Fibroblast of lung (primary cell): ENCODE measurements around the gene WDR3. TPM values are rescaled to one million over a fixed set of nuclear protein-coding genes. Genes with fewer than 3 reads are reported as not detected.

Source experiments
- DNase-seq, 2 donors: peaks; one replicate each; pipeline versions ENCODE4 v3.0.0 to v3.0.0-alpha.2; 2010; ENCODE audit warnings: low read depth in 2 of 2
- H2AFZ ChIP-seq: 2 replicates; pipeline ENCODE4 v1.5.1; 2012; ENCODE audit warnings: low read length, control low read depth, inconsistent platforms
- H3K27ac ChIP-seq: 2 replicates; pipeline ENCODE4 v1.5.1; 2011; ENCODE audit warnings: low read length, control low read depth; ENCODE audit not compliant: insufficient read depth
- H3K27me3 ChIP-seq: 2 replicates; pipeline ENCODE4 v1.5.1; 2011; ENCODE audit warnings: mild to moderate bottlenecking, low read length; ENCODE audit not compliant: control insufficient read depth, insufficient read depth
- H3K36me3 ChIP-seq: 2 replicates; pipeline ENCODE4 v1.5.1; 2011; ENCODE audit warnings: low read length; ENCODE audit not compliant: control insufficient read depth, insufficient read depth
- H3K4me1 ChIP-seq: 2 replicates; pipeline ENCODE4 v1.5.1; 2011; ENCODE audit warnings: low read length; ENCODE audit not compliant: control insufficient read depth, insufficient read depth; ENCODE audit errors: extremely low read depth
- H3K4me2 ChIP-seq: 2 replicates; pipeline ENCODE4 v1.5.1; 2011; ENCODE audit warnings: low read length, control low read depth; ENCODE audit not compliant: insufficient read depth; ENCODE audit errors: extremely low read depth
- H3K4me3 ChIP-seq, 4 experiments: fragments of 200-600 bp in 1 of 4; sonication (generic) in 1 of 4; replicated peaks in 1 of 4; 2 replicates each; pipeline ENCODE4 v1.5.1; 2011 to 2016; ENCODE audit warnings: low read length in 4 of 4, low read depth in 3 of 4, mild to moderate bottlenecking in 3 of 4, control low read depth in 2 of 4, inconsistent platforms in 1 of 4, mixed read lengths in 1 of 4; ENCODE audit not compliant: insufficient read depth in 1 of 4; ENCODE audit errors: control extremely low read depth in 1 of 4
- H3K79me2 ChIP-seq: 2 replicates; pipeline ENCODE4 v1.5.1; 2012; ENCODE audit warnings: mild to moderate bottlenecking, low read length, inconsistent platforms; ENCODE audit not compliant: control insufficient read depth, insufficient read depth
- H3K9ac ChIP-seq: 2 replicates; pipeline ENCODE4 v1.5.1; 2011; ENCODE audit warnings: mild to moderate bottlenecking, low read length, control low read depth; ENCODE audit not compliant: insufficient read depth
- H3K9me3 ChIP-seq: 2 replicates; pipeline ENCODE4 v1.5.1; 2012; ENCODE audit warnings: low read depth, low read length; ENCODE audit not compliant: control insufficient read depth, insufficient read depth
- H4K20me1 ChIP-seq: 2 replicates; pipeline ENCODE4 v1.5.1; 2011; ENCODE audit warnings: low read length; ENCODE audit not compliant: control insufficient read depth, insufficient read depth; ENCODE audit errors: extremely low read depth
- CTCF ChIP-seq, 2 donors: IDR thresholded peaks in 1 of 2; conservative IDR thresholded peaks in 1 of 2; 1 replicate in 1 of 2; 2 replicates in 1 of 2; pipeline ENCODE4 v1.5.1; 2011 to 2012; ENCODE audit warnings: low read length in 2 of 2, control low read depth in 1 of 2, inconsistent platforms in 1 of 2, low read depth in 1 of 2, mild to moderate bottlenecking in 1 of 2
- EZH2 ChIP-seq: IDR thresholded peaks from 2 replicates; pipeline ENCODE4 v1.5.1; 2012; ENCODE audit warnings: low read length, control low read depth, mild to moderate bottlenecking; ENCODE audit errors: missing control alignments
- polyA plus RNA-seq, 2 donors: library from polyadenylated mRNA; depleted of rRNA in 1 of 2; stranded (reverse) in 1 of 2; unstranded in 1 of 2; fragments of >200 nt; gene quantifications; 2 replicates each; pipeline ENCODE4 v1.2.1, GENCODE V29; 2011 to 2012; ENCODE audit warnings: missing spikeins in 1 of 2
- total RNA-seq: library from RNA; depleted of rRNA; stranded (reverse); fragments of >200 nt; gene quantifications from 2 replicates; pipeline ENCODE4 v1.2.1, GENCODE V29; 2014

Gene WDR3
- total and polyA plus RNA-seq, 2 donors (not counting 1 experiment from before 2014, with no cell fraction given) = 15.7 to 17.4 TPM

- Histone ChIP-seq H3K79me2 (no peaks in the 10 kb centered on the region), H3K36me3 (no peaks in the 10 kb centered on the region)
- DNase-seq = no peak
Observed at GRCh38 chr1:117890452-117890851, 39.1 kb upstream of the WDR3 start.

GRCh38 chr1:117892512-117892911, 37.0 kb upstream of the WDR3 start:
- Histone ChIP-seq H3K36me3 (no peaks in the 10 kb centered on the region), H2AFZ (no peak overlapping the region), H3K4me2 (no peak overlapping the region), H3K4me3 (no peak overlapping the region), H3K27ac (no peak overlapping the region), H3K79me2 (no peaks in the 10 kb centered on the region), H3K9me3 (no peaks in the 10 kb centered on the region), H3K4me1 (no peaks in the 10 kb centered on the region), H3K27me3 (no peaks in the 10 kb centered on the region), H3K9ac (no peak overlapping the region), H4K20me1 (no peaks in the 10 kb centered on the region)
- TF ChIP-seq CTCF (conservative IDR thresholded peaks at IDR 0.05 in 1 of 2, IDR thresholded peaks at IDR 0.05 in 1 of 2; ENCODE audit: low read depth in 1 of 2, low read length in 2 of 2) (no peak), EZH2 (no peak)
- DNase-seq = no peak

More at GRCh38 chr1:117890452-117890851, 39.1 kb upstream of the WDR3 start:
- no peak overlapping the region for H3K9ac ChIP-seq
- H3K27me3 ChIP-seq = no peaks in the 10 kb centered on the region
- H3K9me3 ChIP-seq = no peaks in the 10 kb centered on the region
- no peak for TF ChIP-seq CTCF (conservative IDR thresholded peaks at IDR 0.05 in 1 of 2, IDR thresholded peaks at IDR 0.05 in 1 of 2; ENCODE audit: low read depth in 1 of 2, low read length in 2 of 2)
- H3K4me2 ChIP-seq = no peak overlapping the region
- no peaks in the 10 kb centered on the region for H3K4me1 ChIP-seq
- H3K4me3 ChIP-seq = no peak overlapping the region
- H4K20me1 ChIP-seq = no peaks in the 10 kb centered on the region
- no peak overlapping the region for H2AFZ ChIP-seq
- no peak overlapping the region for H3K27ac ChIP-seq

- Histone ChIP-seq H3K27me3 (no peaks in the 10 kb centered on the region), H3K79me2 (no peaks in the 10 kb centered on the region), H3K9ac (no peak overlapping the region), H4K20me1 (no peaks in the 10 kb centered on the region), H3K36me3 (no peaks in the 10 kb centered on the region), H3K4me1 (no peaks in the 10 kb centered on the region), H3K4me3 (no peak overlapping the region), H2AFZ (no peak overlapping the region), H3K4me2 (no peak overlapping the region), H3K9me3 (no peaks in the 10 kb centered on the region), H3K27ac (no peak overlapping the region)
- TF ChIP-seq EZH2 = no peak
- no peak for TF ChIP-seq CTCF (conservative IDR thresholded peaks at IDR 0.05 in 1 of 2, IDR thresholded peaks at IDR 0.05 in 1 of 2; ENCODE audit: low read depth in 1 of 2, low read length in 2 of 2)
- DNase-seq = no peak
Observed at GRCh38 chr1:117894078-117894477, 35.5 kb upstream of the WDR3 start.
